Measurements from ENCODE around the gene AFAP1.

The AFAP1 gene

DNA sequence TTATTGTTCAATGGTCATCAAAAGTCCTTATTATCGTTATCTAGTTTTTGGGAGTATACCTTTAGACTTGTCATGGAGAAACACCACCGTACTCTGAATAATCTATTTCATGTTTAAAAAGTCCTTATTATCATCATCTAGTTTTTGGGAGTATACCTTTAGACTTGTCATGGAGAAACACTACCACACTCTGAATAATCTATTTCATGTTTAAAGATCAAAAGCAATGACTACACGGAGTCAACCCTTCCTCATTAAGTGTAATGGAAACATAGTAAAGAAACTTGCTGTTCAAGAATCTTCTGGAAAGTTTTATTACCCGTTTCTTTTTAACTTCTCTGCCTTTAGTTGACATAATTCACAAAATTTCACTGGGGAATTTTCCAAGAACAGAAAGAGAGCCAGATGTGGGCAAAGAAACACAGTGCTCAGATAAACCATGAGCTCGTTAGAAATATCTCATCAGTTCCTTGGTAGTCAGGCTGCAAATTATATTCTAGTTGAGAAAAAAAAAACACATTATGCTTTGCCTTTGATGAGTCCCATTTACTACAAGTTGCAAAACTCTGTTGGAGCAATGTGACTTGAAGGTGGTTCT lies 158.8 kb downstream of the AFAP1 start:
- no peak for DNase-seq

GRCh38 chr4:7779432-7779768 lies 160.3 kb downstream of the AFAP1 start:
- DNase-seq, result no peak

- DNase-seq, result no peak
Observed at GRCh38 chr4:7778510-7779431, 160.9 kb downstream of the AFAP1 start.

DNA sequence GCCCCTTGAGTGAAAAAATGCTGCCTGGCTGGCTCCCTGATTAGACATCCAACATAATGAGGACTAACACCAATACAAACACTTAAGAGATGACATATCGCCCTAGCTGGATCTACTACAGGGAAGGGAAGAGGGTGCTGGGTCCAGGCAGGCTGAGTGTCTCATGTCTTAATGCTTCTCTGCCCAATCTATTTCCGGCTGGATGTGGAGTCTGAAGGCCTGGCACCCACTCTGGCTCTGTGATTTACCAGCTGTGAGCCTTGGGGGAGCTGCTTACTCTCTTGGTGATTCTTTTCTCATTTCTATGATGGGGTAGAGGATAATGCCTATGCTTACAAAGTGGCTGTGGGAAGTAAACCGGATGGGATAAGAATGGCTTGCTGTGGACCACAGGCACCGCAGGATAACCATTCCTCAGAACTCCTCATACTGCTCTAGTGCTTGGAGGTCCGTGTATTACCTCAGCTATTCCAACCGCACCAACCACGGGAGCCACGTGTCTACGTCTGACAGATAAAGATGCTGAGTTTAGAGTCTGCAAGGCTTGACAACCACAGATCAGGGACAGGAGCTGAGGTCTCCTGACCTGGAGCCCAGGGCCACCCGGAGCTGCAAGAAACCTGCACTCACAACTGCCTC lies 161.7 kb downstream of the AFAP1 start:
- DNase-seq, result no peak

- peak; percentile 40 for DNase-seq
Observed at GRCh38 chr4:7777017-7777710, 162.5 kb downstream of the AFAP1 start.

DNA sequence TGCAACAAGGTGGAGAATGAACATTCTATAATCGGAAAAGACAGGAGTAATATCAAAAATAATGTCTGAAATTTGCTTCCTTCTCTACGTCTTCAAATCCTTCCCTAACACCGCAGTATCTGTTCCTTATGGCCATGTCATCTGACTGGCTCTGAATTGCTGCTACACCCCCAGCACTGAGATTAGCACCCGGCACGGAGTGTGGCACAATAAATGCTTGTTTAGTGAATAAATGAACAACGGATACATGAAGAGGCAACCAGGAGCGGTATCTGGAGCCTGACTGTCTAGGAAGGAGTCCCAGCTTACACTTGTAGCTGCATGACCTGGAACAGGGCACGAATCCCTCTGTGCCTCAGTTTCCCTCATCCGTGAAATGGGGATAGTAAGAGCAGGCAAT lies 164.3 kb downstream of the AFAP1 start:
- no peak for DNase-seq

DNA sequence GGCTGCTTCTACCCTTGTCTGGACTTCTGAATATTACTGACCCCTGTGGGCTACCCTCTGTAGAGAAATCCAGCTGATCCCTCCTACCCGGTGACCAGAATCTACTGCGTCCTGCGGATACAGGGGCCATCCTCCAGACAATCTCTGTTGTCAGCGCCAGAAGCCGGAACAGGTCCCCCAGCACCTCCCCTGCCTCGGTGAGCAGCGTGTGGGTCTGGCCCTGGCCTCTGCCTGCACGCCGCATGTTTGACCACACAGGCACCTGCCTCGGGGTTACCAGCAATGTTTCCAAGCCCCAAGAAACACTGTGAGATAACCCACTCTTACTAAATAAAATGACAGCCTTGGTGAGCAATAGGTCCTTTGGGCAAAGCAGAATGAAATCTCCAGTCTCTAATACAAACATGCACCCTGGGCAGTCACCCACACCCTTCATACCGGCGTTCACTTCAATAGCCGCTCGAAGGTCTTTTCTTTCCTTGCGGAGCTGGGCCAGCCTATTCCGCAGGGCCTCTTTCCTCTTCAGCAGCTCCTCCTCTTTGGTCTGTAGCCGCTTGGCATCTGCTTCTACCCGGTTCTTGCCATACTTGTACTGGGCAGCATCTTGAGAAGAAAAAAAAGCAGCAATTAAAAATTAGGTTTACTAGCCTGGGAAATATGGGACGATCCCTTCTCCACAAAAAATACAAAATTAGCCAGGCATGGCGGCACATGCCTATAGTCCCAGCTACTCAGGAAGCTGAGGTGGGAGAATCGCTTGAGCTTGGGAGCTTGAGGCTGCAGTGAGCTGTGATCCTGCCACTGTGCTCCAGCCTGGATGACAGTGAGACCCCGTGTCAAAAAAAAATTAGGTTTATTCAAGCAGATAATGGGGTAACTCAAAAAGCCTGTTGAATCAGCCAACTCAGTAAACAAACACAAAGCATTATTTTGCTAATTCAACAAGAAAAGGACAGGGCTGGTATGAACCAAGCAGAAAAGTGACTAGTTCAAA lies 165.1 kb downstream of the AFAP1 start:
- DNase-seq, result no peak

DNA sequence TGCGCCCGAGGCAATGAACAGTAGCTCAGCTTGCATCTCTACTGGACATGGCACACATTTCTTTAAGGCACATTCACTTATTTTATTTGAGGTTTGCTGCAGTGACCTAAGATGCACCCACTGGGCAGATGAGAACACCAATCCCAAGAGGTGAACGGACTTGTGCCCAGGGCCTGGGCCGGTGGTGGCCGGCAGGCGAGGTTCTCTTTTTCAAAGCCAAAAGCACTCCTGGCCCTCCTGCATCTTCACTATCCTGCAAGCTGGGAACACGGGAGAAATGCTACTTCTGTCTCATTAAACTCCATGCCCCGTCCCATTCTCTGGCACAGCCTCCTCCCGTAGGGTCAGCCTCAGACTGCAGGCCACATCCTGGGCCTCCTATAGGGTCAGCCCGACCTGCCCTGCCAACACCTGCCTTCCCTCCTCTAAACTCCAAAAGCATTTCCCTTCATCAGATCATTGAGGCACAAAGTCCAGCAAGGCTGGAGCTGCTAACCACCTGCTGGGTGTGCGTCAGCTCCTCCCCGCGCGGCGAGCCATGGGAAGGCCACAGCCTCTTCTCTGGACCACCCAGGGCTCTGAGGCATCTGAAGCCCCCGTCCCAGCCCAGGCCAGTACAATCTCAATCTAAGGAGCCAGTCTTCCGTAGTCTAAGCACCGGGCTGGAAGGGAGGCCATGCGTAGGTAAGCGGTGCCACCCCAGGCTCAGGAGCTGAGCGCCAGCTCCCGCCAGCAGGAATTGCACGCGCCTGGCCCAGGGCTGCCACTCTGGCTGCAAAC lies 166.1 kb downstream of the AFAP1 start:
- no peak for DNase-seq

DNA sequence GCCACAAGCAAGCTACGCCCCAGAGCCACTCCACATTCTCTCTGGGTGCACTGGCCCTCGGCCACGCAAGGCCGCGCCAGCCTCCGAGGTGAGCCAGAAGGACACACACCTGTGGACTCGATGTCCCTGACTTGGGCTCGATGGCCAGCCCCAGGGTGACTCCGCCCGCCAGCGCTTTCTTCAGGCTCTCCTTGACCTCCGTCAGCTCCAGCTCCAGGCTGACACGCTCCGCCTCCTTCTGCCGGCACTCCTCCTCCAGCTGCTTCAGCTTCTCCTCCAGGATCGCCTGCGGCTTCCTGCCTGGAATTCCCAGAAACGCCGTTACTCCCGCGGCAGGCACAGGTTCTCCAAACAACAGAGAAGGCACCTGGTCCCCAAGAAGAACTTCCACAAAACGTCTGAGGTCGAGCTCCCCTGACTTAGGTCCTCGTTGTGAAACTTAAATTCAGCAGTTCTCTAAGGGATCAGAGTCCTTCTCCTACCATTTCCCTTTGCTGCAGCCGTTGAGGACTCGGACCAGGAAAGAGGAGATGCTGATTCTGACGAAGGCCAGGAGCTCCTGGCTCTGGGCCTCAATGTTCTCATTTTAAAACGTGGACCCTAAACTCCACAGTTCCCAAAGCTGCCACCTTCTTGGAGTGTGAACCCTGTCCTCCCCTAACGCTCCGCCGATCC lies 166.8 kb downstream of the AFAP1 start:
- no peak for DNase-seq

- no peak for DNase-seq
Observed at GRCh38 chr4:7771541-7772507, 167.8 kb downstream of the AFAP1 start.

- no peak for DNase-seq
Observed at GRCh38 chr4:7771056-7771455, 168.6 kb downstream of the AFAP1 start.

DNA sequence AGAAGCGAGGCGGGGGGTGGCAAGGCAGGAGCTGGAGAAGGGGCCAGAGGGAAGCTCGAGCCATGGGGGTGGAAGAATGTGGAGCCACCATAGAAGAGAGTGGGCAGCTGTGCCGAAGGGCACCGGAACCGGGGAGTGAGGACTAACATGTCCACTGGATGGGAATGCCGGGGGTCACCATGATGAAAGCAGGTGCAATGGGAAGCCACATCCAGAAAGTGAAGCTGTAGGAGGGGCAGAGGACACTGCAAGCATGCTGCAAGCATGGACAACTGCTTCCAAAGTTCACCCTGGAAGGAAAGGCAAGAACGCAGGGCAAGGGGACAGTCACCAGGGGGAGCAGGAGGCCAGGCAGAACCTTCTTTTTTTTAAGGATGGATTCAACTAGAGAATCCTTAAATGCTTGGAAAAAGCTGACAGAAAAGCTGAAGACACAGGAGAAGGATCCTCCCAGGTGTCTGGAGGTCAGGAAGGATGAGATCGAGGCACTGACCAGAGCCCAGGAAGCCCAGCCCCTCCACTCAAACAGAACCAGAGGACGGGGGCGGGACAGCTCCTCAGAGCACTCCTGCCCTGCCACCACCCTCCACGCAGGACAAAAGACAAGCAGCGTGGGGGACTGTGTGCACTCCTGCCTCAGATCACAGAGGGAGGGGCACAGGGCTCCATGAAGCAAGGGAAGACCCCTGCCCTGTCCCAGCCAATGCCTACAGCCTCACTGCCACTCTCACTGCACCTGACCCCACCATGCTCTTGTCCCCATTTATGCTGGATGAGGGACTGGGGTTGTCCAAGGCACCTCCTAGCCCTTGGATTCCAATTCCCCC lies 169.2 kb downstream of the AFAP1 start:
- DNase-seq, result peak; percentile 55

DNA sequence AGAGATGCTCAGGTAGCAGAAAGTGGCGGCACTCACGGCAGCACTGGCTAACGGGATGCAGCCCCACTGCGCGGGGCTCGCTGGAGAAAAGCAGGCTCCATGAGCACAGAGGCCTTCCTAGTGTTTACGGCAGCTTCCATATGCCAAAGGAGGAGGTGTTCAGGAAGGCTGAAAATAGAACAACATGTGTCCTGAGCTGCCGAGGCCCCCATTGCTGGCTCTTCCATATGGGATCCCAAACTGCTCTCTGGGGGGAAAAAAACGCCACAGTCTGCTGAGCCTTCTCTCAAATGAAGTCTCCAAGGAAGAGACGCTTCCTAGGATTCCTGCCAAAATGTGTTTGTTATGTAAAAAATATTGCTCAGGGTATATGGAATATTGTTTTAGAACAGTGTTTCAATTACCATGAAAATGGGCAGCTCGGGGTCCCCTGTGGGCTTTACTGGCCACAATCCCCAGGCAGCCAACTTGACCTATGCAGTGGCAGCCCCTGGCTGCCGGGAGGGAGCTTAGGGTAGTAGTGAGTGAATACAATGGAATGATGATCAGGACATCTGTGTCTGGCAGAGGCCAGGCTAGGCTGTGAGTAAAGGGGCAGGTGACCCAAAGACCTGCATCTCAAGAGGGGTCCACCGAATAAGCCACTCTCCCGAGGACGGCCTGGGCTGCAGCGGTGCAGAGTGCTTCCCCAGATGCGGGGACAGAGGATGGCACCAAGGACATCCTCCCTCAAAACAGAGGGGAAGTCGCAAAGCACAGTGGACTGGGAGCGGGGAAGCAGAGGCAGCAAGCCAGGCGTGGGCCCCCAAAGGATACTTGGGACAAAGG lies 170.1 kb downstream of the AFAP1 start:
- DNase-seq, result no peak

GRCh38 chr4:7768736-7769135 lies 170.9 kb downstream of the AFAP1 start:
- DNase-seq, result no peak

DNA sequence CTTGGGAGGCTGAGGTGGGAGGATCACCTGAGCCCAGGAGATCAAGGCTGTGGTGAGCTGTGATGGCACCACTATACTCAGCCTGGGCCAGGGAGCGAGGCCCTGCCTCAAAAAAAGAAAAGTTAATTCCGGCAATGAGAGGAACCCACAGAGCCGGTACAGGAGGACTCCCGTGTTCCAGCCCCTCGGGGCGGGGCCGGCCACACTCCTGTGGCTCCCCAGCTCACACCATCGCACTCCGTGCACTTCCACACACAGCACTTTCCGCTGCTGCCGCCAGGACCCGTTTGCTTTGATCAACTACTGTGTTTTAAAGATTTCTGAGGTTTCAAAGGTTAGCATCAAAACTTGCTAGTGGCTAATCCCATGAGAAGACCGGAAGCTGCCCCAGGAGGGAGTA lies 171.7 kb downstream of the AFAP1 start:
- DNase-seq, result no peak

- DNase-seq, result no peak
Observed at GRCh38 chr4:7767526-7767925, 172.1 kb downstream of the AFAP1 start.

- DNase-seq, result no peak
Observed at GRCh38 chr4:7766661-7767345, 172.9 kb downstream of the AFAP1 start.
